ENCODE data around the gene UNC13D.

Gene UNC13D

DNA sequence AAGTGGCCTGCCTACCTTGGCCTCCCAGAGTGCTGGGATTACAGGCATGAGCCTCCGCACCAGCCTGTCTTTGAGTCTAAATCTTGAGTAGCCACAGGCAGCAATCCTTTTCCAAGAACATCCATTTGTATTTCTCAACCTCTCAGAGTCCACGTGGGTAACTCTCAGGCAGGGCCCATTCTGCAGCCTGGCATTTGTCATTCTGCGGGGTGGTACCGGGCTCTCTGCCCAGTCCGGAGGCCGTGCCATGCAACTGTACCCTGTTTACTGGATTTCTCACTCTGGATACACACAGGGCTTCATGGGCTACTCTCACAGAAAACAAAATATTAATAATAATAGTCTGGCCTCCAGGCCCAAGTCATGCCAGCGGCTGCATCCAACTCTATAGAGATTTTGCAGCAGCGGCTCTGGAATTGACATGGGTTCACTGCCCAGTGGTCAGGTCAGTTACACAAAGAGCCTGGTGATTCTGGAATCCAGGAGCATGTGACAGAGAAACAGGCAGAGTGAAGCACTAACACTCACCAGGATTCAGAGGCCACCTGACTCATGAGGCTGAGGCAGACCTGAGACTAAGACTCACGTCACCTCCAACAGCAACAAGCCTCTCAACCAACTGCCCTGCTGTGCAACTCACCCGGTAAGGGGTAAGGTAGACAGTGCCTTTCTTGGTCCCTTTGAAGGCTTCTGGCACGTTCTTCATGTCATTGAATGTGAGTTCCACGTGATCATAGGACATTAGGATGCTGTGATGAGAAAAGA lies 6.9 kb upstream of the UNC13D start:
- DNase-seq (ENCODE audit: low spot score) = no peak

DNA sequence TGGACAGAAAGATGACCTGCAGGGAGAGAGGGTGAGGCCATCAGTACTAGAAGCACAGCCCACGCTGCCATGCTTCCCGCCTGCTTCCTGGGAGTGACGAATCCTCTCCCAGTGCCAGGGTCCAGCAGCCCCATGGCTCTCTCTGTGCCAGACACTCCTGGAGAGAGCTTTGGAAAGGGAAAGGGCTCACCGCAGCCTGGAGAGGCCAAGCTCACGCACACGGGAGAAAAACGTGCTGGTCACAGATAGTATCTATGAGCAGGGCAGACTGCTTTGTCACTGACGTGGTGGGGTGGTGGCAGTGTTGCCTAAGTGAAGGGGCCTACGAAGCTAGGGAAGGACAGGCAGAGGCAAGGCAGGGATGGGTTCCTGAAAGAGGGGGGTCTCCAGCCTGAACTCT lies 5.5 kb upstream of the UNC13D start:
- DNase-seq (ENCODE audit: low spot score) = no peak

DNA sequence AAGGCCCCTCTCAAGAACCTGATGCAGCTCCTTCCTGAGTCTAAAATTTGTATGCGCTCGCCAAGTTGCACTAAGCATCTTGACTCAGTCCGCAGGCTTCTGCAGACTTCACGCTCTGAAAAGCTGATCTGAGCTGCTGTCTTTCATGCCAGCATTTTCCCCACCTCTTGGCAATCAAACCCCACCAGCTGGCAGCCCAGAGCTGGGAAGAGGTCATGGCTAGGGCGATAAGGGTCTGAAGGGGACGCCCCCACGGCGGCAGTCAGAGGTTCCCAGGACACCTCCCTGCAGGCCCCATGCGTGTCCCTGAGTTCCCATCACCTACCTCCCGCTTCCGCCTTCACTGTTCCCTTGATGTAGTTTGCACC lies 5.1 kb upstream of the UNC13D start:
- no peak for DNase-seq (ENCODE audit: low spot score)

DNA sequence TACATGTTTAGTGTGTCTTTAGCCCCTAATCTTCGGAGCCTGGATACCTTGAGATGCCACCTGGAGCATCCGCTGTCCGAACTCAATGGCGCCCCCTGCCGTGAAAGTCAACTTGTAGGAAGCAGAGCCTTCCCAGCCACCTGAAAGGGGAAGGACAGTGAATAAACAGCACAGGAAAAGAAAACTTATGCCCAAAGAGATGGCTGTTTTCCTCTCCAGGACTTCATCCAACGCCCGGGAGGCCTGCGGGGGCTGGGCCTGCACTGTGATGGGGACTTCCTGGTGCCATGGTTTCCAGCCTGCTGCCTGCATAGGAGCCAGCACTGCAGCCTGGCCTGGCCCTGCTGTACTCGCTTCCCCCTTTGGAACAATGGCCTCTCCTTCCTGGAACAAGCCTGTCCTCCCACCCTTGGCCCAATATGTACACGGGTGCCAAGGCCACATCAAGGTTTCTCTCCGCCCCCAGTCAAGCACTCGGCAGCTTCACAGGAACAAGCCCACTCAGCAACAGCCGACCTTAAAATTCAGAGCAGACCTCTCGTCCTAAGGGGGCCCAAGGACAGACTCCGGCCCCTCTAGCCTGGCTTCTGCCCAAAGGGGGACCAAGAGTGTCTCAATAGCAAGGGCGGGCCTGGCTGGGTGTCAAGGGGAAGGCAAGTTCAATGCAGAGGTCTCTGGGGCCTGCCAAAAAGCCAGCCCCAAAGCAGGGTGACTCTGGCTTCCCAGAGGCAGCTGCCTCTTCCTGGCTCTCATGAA lies 4.5 kb upstream of the UNC13D start:
- peak; percentile 47 for DNase-seq (ENCODE audit: low spot score)

DNA sequence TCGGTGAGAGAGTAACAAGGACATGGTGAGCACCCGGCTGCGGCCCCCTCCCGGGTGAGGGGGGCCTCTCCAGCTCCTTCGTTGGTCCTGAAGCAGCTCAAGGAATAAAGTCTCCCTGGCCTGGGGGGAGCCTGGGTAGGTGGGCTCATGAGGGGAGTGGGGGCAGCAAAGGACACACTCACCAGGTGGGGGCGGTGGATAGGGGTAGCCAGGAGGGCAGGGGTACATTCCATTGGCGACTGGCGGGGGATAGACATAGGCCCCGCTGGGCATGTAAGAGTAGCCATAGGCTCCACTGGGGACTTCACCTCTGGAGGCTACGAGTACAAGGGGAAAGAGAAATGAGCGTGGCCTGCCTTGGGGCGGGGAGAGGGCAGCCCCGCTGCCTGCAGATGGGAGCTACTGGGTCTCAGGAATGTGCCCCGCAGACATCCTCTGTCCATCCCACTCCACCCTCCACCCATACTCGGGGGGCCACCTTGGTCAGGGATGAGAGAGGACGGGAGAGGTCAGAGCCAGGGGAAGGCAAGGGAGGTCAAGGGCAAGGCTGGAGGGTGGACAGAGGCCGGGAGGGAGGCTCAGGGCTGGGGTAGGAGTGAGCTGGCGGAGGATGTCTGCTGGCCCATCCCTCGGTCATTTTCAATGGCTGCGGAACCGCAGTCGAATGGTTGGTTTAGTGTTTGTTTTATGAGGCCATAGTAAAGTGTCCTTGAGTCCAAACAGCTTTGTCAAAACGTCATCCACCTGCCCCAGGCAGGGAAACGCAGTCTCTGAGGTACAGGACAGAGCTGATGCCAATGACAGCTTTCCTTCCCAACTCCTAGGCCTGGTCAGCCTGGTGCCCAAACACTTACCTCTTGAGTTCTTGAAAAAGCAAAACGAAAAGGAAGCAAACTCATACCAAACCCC lies 3.7 kb upstream of the UNC13D start:
- no peak for DNase-seq (ENCODE audit: low spot score)

DNA sequence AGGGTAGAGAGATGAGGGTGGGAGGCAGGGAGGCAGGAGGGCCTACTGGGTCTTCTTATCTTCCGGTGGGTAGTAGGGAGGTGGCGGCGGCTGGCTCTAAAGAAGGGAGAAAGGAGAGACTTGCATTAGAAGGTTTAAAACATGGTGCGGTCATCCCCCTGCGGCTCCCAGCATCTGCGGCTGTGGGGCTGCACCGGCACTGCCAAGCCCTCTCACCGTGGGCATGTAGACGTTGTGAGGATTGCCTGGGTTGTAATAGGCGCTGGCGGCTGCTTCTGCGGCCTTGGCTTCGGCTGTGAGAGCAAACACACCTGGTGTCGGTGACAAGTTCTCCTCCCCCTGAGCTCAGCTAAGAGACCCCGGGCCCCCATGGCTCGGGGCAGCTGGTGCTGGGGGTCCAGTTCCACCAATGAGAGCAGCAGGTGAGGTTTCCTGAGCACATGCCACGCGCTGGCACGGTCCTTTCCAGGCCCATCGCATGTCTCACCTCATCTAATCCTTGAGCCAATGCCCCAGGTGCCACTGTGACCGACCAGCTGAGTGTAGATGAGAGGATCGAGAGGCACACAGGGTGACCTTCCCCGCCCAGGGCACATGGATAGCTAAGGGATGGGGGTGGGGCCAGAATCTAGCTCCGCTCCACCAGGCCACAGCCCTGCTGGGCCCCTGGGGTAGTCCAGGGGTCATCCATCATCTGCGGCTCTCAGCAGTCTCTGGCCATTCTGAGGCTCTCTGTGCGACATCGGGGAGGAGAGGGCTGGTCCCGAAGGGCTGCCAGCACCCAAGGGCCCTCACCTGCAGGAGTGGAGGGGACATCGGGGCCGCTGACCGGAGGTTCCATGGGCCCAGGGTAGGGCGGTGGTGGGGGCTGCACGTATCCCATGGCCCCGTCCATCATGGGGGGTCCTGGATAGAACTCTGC lies 2.7 kb upstream of the UNC13D start:
- DNase-seq (ENCODE audit: low spot score) = no peak

DNA sequence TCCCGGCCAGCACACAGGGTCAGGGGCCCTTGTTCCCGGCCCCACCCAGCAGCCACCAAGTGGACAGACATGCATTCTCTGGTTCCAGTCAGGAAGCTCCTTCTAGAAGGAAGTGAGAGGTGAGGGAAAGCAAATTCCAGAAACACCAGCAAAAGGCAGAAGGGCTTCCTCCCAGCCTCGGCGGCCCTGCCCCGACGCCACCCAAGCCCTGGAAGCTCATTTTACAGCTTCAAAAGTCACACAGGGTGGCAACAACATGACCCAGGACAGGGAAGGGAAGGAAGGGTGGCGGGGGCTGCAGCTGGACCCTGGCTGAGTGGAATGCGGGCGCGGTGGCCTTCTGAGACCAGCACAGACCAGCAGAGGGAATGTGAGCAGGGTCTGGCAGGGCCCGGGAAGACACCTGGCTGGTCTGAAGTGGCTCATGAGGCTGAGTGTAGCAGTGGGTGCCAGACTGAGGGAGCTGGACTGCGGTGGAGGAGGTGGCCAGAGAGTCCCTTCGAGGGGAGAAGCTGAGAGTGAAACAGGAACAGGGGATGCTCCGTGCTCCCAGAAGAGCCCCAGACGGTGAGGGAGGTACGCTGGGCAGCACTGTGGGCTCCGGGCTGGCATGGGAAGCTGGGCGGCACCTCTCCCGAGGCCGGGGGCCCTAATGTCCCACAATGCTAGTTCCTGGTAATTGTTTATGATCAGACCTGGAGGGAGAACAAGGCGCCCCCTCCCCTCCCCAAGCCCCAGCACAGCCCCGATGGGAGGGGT lies 1.9 kb upstream of the UNC13D start:
- DNase-seq (ENCODE audit: low spot score) = peak; percentile 43

DNA sequence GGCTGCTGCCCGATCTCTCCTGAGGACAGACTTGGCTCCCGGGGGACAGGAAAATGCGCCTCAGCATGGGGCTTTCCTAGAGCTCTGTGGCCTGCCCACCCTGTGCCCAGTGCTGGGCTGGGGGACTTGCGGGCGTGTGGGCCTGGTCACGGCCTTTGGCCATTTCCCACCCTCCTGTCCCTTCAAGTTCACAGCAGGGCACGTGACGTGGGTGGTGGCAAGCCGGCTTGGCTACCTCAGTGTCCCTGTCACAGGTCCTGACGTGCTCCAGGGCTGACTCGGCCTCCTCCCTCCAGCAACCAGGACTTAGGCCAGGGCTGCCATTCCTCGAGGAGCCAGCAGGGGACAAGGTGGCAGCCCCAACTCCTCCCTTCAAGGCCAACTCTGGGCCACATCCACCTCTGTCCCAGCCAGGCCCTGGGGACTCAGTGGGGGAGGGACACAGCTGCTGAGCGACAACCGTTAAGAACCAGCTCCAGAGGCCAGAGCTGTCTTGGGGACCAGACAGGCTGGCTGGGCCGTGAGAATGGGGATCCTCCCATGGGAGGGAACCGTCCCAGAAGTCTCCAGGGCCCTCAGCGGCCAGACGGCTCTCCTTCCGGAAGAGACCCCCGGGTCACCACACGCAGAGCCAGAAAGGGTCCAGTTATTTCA lies 981 bp upstream of the UNC13D start:
- peak; percentile 92 for DNase-seq (ENCODE audit: low spot score)

DNA sequence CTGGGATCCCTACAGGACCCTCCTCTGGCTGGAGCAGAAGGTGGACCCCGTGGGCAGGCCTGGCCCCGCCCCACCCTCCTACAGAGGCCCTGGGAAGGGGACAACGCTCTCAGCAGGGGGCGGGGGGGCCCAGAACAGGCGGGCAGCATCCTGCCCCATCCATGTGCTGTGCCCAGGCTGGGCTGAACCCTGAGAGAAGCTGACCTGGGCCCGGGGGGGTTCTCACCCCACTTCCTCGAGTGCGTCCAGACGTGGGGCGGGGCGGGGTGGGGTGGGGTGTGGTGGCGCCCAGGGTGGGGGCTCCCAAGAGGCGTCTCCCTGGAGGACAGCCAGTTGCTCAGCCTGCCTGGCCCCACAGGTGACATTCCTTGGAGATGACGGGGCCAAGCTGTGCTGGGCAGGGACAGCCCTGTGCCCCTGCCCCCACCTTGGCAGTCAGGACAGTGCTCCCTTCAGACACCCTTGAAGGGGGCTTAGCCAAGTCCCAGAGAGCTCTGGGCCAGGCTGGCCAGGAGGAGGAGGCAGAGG lies 390 bp upstream of the UNC13D start:
- DNase-seq (ENCODE audit: low spot score) = peak; percentile 91

DNA sequence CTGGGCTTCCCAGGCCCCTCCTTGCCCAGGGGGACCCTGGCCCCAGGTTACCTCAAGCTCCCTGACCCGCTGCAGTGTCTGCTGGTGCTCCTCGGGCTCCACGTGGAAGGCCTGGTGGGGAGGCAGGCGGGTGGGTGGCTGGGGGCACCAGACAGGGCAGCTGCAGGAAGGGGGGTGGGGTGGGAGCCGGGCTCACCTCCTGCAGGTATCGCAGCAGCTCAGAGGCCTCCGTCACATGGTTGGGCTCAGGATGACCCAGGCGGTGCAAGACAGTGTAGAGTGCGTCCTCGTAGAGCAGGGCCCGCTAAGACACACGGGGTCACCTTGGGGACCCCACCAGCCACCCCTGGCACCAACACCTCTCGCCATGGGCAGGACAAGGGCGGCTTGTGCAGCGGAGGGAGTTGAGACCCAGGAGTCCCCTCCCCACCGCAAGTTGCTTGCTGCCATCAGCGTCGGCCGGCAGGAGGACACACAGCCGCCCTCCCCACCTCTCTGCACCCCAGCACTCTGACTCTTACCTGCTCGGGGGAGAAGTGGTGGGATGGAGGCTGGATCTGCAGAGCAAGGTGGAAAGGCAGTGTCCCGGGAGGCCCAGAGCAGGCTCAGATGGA lies 1.1 kb downstream of the UNC13D start:
- DNase-seq (ENCODE audit: low spot score) = no peak

DNA sequence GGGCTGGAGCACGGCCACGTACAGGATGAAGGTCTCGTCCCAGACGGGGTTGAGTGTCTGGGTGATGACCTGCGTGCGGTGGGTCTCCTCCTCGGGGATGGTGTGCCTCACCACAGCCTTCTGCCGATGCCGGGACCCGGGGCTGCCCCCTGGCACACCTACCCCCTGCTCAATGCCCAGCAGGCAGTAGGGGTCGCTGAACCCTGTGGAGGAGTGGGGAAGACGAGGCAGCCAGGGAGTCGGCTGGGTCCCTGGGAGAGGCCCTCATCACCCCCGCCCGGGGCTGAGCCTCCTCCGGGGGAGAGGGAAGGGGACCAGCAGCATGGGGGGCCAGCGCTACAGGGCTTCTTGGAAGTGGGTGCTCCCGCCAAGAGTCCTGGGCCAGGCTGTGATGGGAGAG lies 1.8 kb downstream of the UNC13D start:
- no peak for DNase-seq (ENCODE audit: low spot score)

DNA sequence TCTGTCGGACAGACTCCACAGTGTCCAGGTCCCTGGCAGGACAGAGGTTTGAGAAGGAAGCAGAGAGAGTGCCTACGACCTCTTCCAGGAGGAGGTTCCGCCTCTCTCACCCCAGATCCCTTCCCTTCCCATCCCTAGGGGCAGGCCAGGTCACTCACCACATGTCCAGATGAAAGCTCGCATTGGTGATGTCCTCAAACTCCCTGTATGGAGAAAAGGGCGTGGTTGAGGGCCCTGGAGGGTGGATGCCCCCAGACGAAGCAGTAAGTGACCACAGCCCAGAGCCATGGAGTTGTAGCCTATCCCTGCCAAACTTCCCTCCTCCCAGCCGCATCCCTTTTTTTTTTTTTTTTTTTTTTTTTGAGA lies 3.4 kb downstream of the UNC13D start:
- no peak for DNase-seq (ENCODE audit: low spot score)

DNA sequence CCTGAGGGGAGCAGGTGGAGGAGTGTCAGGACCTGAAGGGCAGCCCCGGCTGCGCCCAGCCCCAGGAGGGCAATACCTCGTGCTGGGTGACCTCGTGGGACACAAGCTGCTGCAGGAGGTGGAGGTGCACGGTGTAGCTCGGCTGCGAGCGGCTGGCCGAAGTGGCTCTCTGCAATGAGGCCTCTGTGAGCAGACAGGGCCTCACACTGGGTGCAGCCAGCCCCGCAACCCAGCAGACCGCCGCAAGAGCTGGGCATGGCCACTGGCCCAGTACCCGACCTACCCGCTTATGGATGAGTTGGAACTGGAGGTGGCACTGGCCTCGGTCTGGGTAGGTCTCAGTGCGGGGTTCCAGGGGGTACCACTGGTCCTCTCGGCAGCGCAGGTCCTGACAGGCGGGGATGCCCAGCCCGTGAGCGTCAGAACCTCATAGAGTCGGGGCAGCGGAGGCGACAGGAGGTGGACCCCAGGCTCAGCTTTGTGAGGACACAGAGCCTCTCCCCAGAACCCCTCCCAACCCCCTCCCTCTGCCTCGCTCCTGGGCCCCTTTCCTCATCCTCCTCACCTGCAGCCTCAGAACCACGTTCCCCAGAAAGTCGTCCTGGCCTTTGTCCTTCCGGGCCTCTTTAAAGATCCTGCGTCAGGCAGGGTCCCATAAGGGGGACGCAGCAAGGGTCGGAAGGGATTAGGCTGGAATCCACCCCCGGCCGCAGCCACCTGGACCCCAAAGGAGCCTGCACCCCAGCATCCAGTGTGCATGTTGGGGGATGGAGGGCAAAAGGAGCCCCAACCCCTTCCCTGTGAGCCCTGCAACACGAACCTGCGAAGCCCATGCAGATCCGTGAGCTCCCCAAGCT lies 4.0 kb downstream of the UNC13D start:
- no peak for DNase-seq (ENCODE audit: low spot score)

DNA sequence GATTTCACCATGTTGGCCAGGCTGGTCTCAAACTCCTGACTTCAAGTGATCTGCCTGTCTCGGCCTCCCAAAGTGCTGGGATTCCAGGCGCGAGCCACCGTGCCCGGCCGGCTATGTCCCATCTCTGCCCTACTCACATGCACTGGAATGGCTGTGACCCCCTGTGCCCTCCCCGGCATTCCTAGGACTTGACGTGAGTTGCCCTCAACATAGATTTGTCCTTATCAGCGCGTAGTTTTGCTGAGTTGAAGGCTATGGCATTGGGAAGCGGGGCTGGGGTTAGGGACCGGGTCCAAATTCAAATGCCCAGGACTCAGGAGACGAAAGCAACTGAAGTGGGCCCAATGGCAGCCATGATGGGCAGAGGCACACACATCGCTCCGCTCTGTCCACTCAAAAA lies 5.8 kb downstream of the UNC13D start:
- no peak for DNase-seq (ENCODE audit: low spot score)

DNA sequence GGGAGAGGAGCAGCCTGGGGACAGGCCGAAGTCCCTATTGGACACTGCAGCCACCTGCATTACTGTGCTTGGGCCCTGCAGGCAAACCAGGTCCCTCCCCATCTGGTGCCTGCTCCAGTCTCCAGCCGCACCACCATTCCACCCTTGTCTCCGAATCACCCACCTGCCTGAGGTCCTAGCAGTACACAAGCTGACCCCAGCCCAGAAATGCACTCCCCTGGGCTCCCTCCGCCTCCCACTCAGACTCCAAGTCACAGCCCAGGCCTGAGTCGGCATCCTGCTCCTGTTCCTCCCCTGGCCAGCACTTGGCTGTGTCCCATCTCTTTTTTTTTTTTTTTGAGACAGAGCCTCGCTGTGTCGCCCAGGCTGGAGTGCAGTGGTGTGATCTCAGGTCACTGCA lies 6.3 kb downstream of the UNC13D start:
- DNase-seq (ENCODE audit: low spot score) = no peak

DNA sequence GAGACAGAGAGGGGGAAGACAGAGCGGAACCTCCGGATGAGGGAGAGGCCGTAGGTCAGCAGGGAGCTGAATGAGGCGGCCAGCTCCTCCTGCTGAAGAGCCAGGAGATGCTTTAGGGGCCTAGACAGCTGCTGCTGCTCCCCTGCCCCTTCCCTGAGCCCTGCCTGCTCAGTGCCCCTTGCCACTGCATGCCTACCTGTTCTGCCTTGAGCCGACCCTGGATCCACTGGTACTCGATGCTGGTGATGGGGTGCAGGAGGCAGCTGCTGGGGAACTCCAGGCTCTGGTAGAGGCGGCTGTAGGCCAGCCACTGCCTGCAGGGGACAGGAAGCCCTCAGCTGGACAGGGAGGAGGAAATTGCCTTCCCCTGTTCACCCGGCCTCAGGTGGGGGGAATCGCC lies 7.6 kb downstream of the UNC13D start:
- DNase-seq (ENCODE audit: low spot score) = no peak

DNA sequence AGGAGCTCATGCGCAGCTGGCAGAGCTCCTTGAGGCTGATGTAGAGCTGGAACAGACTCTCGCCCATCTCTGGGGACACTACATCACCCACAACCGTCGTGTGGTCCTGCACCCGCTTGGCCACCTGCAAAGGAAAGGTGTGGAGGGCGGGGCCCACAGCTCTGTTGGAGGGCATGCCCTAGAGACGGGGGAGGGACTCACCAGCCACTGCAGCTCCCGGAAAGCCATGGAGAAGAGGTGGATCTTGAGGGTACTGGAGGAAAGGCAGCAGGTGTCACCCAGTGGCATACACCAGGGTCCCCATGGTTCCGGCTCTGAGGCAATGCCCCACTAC lies 8.6 kb downstream of the UNC13D start:
- DNase-seq (ENCODE audit: low spot score) = no peak

DNA sequence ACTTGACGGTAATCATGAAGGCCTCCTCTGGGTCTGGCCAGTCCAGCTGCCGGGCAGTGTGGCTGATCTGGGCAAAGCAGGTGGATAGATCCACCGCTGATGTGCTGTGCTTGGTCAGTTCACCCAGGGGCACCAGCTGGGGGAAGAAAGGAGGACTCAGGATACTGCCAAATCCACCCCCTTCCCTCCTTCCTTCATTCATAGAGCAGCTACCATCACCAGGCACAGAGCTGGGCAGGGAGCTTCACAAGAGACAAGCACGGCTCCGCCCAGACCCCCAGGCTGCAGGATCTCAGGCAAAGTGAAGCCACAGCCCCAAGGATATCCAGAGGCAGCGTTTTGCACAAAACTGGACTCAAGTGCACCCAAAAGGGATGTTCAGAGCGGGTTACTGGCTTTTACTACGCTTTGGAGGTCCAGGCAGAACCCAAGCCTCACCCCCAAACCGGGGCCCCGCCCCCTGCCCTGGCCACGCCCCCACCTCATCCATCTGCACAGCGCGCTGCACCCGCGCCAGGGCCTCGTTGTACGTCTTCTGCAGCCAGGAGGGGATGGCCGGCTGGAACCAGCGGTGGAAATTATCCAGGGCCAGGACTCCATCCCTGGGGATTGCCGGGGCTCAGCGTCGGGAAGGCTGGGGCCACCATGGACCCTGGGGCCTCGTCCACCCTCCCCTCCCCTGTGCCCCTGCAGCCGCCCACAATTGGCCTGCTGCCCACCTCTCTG lies 9.1 kb downstream of the UNC13D start:
- DNase-seq (ENCODE audit: low spot score) = no peak
